IPS-18c (cell line): ENCODE measurements around the gene SMC3.

Experiments
- H3K4me3 ChIP-seq: 2 replicates; pipeline ENCODE4 v1.7.0; 2013; ENCODE audit warnings: low read depth, mild to moderate bottlenecking, low read length, moderate library complexity; ENCODE audit not compliant: insufficient read depth
- H3K9me3 ChIP-seq: one replicate; pipeline ENCODE4 v1.6.1; 2013; ENCODE audit warnings: mild to moderate bottlenecking, low read length, moderate library complexity; ENCODE audit not compliant: control insufficient read depth, insufficient read depth

SMC3 gene

DNA sequence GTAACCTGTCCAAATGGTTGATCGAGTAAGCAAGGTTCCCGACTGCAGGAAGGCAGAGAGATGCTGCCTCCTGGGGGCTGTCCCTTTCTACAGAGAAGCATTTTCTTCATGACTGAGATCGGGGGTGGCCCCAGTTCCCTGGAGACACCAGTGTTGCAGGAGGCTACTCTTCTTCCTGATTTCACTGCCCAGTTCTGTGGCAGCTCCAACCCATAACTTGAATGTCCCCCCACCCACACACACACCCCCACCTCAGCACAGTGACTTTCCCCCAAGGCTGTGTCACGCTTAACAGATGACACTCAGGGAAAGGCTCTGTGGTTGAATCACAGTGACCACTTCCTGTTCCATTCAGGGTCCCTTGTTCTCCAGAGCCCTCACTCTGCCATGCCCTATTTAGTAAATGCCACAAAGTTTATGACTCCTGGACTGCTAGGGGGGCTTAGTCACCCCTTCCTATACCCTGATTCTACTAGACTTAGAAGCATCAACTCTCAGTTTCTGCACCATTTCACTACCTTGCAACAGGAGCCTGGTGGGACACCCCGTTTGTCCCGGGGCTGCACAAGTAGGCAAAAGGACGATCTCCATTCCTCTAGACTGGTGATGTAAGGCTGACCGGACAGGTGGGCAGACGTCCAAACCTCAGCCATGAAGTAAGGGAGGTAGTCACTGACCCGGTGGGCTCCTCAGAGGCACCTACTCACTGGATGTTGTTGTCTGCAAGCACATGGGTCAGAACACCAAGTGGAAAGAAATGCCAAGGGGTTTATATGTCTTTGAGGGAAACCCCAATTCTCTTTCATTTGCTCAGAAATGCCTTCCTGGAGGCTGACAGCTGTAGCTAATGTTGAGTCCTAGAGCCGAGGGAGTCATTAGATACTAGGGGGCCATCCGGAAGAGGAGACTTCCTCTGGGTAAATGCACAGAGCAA lies 31.3 kb upstream of the SMC3 start:
- Histone ChIP-seq H3K9me3 (no peaks in the 10 kb centered on the region), H3K4me3 (no peak overlapping the region)

DNA sequence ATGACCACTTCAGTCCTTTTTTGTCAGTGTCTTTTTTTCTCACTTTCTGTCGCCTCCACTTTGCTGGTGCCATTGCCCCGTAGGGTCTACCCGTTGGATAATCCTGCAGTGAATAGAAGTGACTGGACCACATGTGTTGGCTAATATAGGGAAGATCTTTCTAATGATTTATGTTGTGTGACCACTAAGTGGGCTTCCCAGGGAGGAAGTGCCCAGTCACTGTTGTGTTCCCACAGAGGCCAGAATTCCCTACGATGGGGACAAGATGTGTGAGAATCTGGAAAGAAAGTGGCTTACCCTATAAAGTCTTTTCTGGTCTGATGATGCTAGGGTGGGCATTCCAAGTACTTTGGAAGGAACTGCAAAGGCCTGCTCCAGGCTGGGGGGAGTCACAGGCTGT lies 28.4 kb upstream of the SMC3 start:
- Histone ChIP-seq H3K4me3 (no peak overlapping the region), H3K9me3 (no peaks in the 10 kb centered on the region)

- no peak overlapping the region for H3K4me3 ChIP-seq
- no peaks in the 10 kb centered on the region for H3K9me3 ChIP-seq
These were observed 27.5 kb upstream of the SMC3 start for GRCh38 chr10:110540031-110540430.

GRCh38 chr10:110544958-110545537 lies 22.4 kb upstream of the SMC3 start:
- no peak overlapping the region for H3K4me3 ChIP-seq
- no peaks in the 10 kb centered on the region for H3K9me3 ChIP-seq

DNA sequence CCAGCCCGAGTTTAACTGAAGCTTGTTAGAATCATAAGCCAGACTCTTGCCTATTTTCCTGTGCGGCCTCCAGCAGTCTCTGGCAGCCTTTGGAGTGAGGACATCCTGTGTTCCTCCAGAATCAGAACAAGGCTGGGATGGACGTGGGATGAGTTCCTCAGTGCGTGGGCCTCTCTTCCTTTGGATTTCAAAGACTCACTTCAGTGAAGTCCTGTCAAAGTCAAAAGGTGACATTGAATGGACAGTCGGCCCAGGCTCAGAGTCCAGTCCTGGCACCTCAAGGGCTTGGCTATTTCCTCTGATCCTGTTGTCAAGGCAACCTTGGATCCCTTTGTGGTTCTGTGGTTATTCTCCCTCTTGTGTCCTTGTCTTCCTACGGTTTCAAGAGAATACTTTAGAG lies 21.4 kb upstream of the SMC3 start:
- Histone ChIP-seq H3K4me3 (no peak overlapping the region), H3K9me3 (no peaks in the 10 kb centered on the region)

DNA sequence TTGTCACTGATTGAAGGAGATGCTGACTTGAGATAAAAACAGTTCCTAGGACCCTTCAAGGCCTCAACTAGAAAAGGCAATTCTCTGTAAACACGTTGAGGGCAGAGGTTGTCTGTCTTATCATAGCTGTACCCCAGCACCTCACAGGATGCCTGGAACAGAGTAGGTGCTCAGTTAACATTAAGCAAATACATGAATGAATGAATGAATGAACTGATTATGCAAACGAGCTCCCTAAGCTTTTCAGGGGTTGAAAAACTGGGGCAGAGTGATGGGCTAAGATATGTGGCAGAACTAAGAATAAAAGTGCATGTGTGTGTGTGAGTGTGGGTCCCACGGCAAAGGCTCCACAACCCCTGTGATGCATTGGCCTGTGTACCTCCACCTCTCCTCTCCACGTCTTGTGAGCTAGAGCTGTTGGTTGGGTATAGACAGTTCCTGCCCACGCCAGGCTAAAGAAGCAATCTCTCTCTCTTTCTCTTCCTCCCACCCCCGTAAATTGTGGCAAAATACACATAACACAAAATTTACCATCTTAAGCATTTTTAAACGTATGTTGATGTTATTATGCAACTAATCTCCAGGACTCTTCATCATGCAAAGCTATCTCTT lies 20.9 kb upstream of the SMC3 start:
- no peaks in the 10 kb centered on the region for H3K9me3 ChIP-seq
- no peak overlapping the region for H3K4me3 ChIP-seq

GRCh38 chr10:110547139-110547761 lies 20.2 kb upstream of the SMC3 start:
- Histone ChIP-seq H3K4me3 (no peak overlapping the region), H3K9me3 (no peaks in the 10 kb centered on the region)

- H3K9me3 ChIP-seq = no peaks in the 10 kb centered on the region
- no peak overlapping the region for H3K4me3 ChIP-seq
These were observed 19.5 kb upstream of the SMC3 start for GRCh38 chr10:110548002-110548401.

DNA sequence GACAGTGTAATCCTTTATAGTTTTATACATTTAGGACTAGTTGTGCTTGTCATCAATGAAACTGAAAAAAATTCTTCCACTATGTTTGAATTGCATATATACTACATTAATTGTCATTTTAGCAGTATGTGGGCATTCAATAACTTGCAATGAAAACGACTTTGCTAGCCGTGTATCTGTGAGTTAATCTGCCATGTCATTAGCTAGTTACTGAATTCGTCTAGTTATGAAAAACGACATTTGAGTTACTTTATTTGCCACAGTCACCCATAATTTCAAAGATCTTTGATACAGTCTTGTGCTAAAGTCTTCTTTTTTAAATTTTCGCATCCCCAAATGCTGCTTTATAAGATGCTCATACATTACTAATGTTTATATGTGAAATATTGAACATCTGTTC lies 18.3 kb upstream of the SMC3 start:
- H3K4me3 ChIP-seq = no peak overlapping the region
- no peaks in the 10 kb centered on the region for H3K9me3 ChIP-seq

DNA sequence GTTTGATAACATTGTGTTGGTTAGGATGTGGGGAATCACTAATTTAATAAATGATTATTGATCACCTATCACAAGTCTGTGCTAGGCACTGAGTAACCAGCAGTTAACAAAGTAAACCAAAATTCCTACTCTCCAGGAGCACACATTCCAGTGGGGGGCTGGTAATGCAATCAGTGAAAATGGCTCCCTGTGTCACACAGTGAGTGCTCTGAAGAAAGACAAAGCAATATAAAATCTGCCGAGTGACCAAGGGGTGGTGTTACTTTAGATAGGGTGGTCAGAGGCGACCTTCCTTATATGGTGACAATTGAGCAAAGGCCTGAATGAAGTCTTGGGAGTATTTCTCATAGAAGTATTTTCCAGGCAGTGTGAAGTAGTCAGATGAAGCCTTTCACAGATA lies 13.6 kb upstream of the SMC3 start:
- Histone ChIP-seq H3K9me3 (no peaks in the 10 kb centered on the region), H3K4me3 (no peak overlapping the region)

DNA sequence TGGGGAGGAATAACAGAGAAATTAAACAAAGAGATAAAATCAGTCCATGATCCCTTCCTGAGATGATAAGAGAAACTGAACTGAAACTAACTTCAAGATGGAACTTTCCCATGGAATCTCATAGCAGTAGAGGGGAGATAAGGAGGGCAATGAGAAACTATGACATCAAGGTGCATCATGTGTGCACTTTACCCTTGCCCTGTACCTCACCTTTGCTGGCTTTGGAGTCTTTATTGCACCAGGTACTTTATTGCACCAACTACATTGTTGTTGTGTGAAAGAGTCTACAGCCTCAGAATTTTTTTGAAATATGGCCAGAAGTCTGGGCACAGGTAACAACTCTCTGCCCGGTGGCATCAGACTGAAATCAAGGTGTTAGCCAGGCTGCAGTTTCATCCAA lies 11.2 kb upstream of the SMC3 start:
- Histone ChIP-seq H3K4me3 (no peak overlapping the region), H3K9me3 (no peaks in the 10 kb centered on the region)

DNA sequence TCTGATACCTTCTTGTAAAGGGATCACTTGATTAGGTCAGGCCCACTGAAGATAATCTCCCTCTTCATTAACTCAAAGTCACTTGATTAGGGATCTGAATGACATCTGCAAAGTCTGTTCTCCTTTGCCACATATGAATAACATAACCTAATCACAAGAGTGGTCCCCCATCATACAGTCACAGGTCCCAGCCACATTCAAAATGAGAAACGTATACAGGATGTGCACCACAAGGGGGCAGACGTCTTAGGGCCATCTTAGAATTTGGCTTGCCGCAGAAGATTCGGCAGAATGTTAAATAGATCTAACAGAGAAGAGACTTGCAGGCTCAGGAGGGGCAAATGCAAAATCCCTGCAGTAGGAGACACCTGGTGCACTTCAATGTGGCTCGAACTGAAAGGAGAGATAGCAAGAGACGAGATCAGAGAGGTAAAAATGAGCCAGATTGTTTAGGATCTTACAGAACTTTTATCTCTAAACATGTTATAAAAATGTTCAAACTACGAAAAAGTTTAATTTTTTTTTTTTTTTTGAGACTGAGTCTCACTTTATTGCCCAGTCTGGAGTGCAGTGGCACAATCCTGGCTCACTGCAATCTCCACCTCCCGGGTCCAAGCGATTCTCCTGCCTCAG lies 10.4 kb upstream of the SMC3 start:
- H3K4me3 ChIP-seq = no peak overlapping the region
- H3K9me3 ChIP-seq = no peaks in the 10 kb centered on the region

DNA sequence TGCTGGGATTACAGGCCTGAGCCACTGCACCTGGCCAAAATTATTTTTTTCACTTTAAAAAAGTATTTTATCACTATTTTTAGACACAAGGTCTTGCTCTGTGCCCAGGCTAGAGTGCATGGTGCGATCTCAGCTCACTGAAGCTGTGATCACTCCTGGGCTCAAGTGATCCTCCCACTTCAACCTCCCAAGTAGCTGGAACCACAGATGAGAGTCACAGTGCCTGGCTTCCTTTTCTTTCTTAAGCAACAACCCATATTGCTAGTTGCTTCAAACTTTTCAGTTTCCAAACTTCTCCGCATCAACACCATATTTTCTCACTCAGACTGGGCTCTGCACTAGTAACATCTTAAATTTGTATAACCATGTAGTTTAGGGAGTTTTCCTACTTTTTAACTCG lies 9.5 kb upstream of the SMC3 start:
- Histone ChIP-seq H3K9me3 (no peaks in the 10 kb centered on the region), H3K4me3 (no peak overlapping the region)

- H3K4me3 ChIP-seq = no peak overlapping the region
- no peaks in the 10 kb centered on the region for H3K9me3 ChIP-seq
These were observed 7.5 kb upstream of the SMC3 start for GRCh38 chr10:110560012-110560411.

DNA sequence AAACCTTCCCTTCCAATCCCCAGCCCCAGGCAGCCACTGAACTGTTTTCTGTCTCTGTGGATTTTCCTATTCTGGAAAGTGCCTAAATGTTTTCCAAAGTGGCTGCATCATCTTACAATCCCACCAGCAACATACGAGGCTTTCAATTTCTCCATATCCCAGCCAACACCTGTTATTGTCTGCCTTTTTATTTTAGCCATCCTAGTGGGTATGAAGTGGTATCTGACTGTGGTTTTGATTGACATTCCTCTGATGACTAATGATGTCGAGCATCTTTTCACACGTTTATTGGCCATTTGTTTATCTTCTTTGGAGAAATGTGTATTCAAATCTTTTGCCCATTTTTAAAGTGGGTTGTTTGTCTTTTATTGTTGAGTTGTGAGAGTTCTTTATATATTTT lies 6.2 kb upstream of the SMC3 start:
- Histone ChIP-seq H3K4me3 (no peak overlapping the region), H3K9me3 (no peaks in the 10 kb centered on the region)

DNA sequence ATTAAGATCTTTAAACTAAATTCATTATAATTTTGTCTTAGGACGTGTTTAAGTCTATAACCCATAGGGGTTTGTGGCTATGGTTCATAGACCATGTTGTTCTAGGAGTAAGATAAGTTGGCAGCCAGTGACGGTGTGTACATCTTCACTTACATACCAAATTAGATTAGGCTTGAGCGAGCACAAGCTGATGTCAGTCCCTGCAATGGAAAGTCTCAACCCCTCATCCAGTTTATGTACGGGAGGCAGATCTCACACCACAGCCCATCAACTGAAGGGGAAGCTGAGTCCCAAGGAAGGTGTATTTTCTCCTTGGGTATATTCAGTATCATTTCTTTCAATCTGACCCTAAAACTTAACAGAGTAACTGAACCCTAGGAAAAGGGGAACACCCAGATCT lies 5.1 kb upstream of the SMC3 start:
- Histone ChIP-seq H3K9me3 (no peaks in the 10 kb centered on the region), H3K4me3 (no peak overlapping the region)

DNA sequence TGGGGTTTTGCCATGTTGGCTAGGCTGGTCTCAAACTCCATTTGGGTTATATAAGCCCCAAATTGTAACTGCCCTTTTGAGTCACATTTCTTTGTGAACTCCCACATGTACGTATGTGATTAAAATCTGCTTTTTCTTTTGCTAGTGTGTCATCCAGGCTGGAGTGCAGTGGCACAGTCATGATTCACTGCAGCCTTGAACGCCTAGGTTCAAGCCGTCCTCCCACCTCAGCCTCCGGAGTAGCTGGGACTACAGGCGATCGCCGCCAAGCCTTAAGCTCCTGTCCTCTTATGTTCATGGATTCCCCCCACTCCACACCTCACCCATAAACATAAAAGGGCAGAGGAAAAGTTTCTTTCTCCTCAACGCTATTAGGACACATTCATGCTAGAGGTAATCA lies 4.4 kb upstream of the SMC3 start:
- Histone ChIP-seq H3K4me3 (no peak overlapping the region), H3K9me3 (no peaks in the 10 kb centered on the region)
